D721Med (cell line): ENCODE results near the gene RPRD1A.
A peak's percentile ranks its signal among the peaks of the same experiment; 100 is the strongest.
"Not testable (repeated sequence)": the region's sequence is repeated elsewhere in the genome, so short reads cannot be mapped to it uniquely, and the experiment has no call there.

Experiments
- DNase-seq: peaks from one replicate; pipeline ENCODE4 v3.0.0; 2011; ENCODE audit warnings: low spot score; ENCODE audit not compliant: insufficient read length
- FAIRE-seq: peaks from 2 replicates; lab custom pipeline; 2011; peaks lifted over from hg19 to GRCh38; lab: Jason Lieb, UNC
- CTCF ChIP-seq: IDR thresholded peaks from 2 replicates; pipeline ENCODE4 v1.5.1; 2012; ENCODE audit warnings: mild to moderate bottlenecking, control low read depth; ENCODE audit not compliant: insufficient read depth; ENCODE audit errors: missing control alignments

Gene RPRD1A, protein sequence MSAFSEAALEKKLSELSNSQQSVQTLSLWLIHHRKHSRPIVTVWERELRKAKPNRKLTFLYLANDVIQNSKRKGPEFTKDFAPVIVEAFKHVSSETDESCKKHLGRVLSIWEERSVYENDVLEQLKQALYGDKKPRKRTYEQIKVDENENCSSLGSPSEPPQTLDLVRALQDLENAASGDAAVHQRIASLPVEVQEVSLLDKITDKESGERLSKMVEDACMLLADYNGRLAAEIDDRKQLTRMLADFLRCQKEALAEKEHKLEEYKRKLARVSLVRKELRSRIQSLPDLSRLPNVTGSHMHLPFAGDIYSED

GRCh38 chr18:36067055-36067957, at the start of gene RPRD1A:
TSS of gene RPRD1A (minus strand) at chr18:36067559. CDS start at chr18:36067404, 155 bp downstream.
- no peak for FAIRE-seq
- TF ChIP-seq CTCF: no peak
- peak; percentile 92 for DNase-seq

DNA sequence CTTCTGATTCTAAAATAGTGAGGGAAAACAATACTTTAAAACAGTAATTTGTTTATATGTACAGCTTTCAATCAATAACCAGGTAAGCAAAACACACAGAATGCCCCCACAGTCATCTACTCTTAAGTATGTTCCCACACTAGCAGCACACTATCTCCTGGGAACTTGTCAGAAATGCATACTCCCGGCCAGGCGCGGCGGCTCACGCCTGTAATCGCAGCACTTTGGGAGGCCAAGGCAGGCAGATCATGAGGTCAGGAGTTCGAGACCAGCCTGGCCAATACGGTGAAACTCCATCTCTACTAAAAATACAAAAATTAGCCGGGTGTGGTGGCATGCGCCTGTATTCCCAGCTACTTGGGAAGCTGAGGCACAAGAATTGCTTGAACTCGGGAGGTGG, 49.4 kb upstream of the RPRD1A start:
- not testable (repeated sequence) for FAIRE-seq, DNase-seq

DNA sequence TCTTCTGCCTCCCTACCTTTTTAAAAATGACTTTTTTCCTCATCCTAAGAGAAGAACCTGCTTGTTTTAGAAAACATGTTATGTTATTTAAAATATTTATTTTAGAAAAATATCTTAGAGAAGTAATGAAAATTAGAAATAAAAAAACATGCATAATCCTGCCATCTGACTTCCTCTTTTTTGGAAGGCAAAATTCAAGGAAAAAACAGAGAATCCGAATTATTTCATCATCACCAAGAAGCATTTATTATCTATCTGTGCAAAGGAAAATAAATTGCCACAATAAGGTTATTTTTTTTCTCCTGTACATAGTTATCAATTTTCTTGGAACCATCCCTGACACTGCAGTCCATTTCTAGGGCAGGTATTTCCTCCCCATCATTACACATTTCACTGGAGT, 47.4 kb upstream of the RPRD1A start:
- no peak for DNase-seq
- no peak for TF ChIP-seq CTCF
- no peak for FAIRE-seq

- FAIRE-seq (peak; percentile 16), DNase-seq (no peak)
- TF ChIP-seq CTCF: no peak
These were observed 46.9 kb upstream of the RPRD1A start for GRCh38 chr18:36114251-36114650.

DNA sequence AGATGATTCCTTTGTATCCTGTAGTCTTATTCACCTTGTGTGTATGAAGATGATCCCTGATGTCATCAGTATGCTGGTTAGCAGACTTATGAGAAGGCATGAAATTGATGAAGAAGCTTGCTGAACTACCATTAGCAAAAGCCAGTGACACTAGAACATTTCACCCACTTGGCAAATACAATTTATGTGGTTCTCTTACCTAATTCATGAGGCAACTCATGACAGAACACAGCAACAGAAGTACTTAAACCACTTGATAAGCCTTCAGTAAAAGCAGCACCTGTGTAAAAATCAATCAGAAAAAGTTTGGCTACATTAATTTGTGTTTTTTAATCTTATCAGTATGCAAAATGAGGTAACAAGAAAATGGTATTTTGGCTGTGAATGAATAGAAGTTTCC, 44.9 kb upstream of the RPRD1A start:
- DNase-seq: no peak
- FAIRE-seq: peak; percentile 87
- no peak for TF ChIP-seq CTCF

- DNase-seq: no peak
- TF ChIP-seq CTCF: no peak
- peak; percentile 58 for FAIRE-seq
These were observed 42.4 kb upstream of the RPRD1A start for GRCh38 chr18:36109737-36110136.

- FAIRE-seq (no peak), DNase-seq (no peak)
- no peak for TF ChIP-seq CTCF
These were observed 41.2 kb upstream of the RPRD1A start for GRCh38 chr18:36108601-36109000.
